Measurements from ENCODE around the gene VPS37C.

VPS37C gene

GRCh38 chr11:61133145-61133544 lies 28.1 kb downstream of the VPS37C start:
- H3K4me3 ChIP-seq (ENCODE audit: control insufficient read depth, low read depth, low read length) = no peak overlapping the region
- TF ChIP-seq, protein P1, sequence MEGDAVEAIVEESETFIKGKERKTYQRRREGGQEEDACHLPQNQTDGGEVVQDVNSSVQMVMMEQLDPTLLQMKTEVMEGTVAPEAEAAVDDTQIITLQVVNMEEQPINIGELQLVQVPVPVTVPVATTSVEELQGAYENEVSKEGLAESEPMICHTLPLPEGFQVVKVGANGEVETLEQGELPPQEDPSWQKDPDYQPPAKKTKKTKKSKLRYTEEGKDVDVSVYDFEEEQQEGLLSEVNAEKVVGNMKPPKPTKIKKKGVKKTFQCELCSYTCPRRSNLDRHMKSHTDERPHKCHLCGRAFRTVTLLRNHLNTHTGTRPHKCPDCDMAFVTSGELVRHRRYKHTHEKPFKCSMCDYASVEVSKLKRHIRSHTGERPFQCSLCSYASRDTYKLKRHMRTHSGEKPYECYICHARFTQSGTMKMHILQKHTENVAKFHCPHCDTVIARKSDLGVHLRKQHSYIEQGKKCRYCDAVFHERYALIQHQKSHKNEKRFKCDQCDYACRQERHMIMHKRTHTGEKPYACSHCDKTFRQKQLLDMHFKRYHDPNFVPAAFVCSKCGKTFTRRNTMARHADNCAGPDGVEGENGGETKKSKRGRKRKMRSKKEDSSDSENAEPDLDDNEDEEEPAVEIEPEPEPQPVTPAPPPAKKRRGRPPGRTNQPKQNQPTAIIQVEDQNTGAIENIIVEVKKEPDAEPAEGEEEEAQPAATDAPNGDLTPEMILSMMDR (IDR thresholded peaks at IDR 0.05; ENCODE audit: control insufficient read depth, insufficient read depth, low read depth, low read length, missing control alignments) = no peak
- DNase-seq (ENCODE audit: low read depth) = no peak

DNA sequence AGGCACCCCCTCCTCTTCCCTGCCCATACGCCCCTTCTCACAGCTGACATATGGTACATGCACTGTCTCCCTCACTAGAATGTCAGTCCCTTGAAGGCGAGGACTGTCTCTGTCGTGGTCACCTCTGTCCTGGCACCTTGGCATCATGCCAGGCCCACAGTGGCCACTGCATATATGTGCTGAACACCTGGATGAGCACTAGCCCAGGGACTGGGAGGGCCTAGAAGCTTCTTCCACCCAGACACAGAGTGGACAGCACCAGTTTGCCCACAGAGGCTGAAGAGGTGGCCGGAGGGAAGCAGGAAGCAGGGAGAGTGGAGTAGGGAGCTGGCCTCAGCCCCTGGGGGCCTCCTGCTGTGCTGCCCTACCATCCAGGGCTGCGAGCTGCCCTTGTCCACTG lies 28.6 kb downstream of the VPS37C start:
- DNase-seq (ENCODE audit: low read depth) = no peak
- TF ChIP-seq, protein P1 (IDR thresholded peaks at IDR 0.05; ENCODE audit: control insufficient read depth, insufficient read depth, low read depth, low read length, missing control alignments) = no peak
- no peak overlapping the region for H3K4me3 ChIP-seq (ENCODE audit: control insufficient read depth, low read depth, low read length)

GRCh38 chr11:61131998-61132555 lies 29.1 kb downstream of the VPS37C start:
- no peak overlapping the region for H3K4me3 ChIP-seq (ENCODE audit: control insufficient read depth, low read depth, low read length)
- TF ChIP-seq, protein P1 (IDR thresholded peaks at IDR 0.05; ENCODE audit: control insufficient read depth, insufficient read depth, low read depth, low read length, missing control alignments) = no peak
- no peak for DNase-seq (ENCODE audit: low read depth)

DNA sequence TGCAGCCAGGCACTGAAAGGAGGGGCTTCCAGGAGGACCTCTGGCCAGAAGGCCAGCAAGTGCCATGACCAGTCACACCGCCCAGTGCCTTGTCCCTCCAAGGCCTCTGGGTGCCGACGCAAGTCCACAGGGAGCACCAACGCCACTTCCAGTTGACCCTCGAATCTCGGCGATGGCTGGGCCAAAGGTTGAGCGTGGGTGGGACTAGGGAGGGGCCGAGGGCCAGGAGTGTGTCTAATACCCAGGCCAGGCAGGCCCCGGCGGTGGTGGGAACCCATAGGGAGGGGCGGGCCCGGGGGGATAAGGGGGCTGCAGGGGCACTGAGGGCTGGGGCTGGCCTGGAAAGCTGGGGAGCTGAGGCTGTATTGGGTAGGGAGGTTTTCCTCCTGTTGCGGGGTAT lies 29.6 kb downstream of the VPS37C start:
- TF ChIP-seq, protein P1 (IDR thresholded peaks at IDR 0.05; ENCODE audit: control insufficient read depth, insufficient read depth, low read depth, low read length, missing control alignments) = no peak

GRCh38 chr11:61131186-61131585 lies 30.0 kb downstream of the VPS37C start:
- no peak for DNase-seq (ENCODE audit: low read depth)
- no peak overlapping the region for H3K4me3 ChIP-seq (ENCODE audit: control insufficient read depth, low read depth, low read length)
- TF ChIP-seq, protein P1 (IDR thresholded peaks at IDR 0.05; ENCODE audit: control insufficient read depth, insufficient read depth, low read depth, low read length, missing control alignments) = no peak

More for the DNA sequence above, 29.6 kb downstream of the VPS37C start:
- no peak overlapping the region for H3K4me3 ChIP-seq (ENCODE audit: control insufficient read depth, low read depth, low read length)
- DNase-seq (ENCODE audit: low read depth) = no peak

DNA sequence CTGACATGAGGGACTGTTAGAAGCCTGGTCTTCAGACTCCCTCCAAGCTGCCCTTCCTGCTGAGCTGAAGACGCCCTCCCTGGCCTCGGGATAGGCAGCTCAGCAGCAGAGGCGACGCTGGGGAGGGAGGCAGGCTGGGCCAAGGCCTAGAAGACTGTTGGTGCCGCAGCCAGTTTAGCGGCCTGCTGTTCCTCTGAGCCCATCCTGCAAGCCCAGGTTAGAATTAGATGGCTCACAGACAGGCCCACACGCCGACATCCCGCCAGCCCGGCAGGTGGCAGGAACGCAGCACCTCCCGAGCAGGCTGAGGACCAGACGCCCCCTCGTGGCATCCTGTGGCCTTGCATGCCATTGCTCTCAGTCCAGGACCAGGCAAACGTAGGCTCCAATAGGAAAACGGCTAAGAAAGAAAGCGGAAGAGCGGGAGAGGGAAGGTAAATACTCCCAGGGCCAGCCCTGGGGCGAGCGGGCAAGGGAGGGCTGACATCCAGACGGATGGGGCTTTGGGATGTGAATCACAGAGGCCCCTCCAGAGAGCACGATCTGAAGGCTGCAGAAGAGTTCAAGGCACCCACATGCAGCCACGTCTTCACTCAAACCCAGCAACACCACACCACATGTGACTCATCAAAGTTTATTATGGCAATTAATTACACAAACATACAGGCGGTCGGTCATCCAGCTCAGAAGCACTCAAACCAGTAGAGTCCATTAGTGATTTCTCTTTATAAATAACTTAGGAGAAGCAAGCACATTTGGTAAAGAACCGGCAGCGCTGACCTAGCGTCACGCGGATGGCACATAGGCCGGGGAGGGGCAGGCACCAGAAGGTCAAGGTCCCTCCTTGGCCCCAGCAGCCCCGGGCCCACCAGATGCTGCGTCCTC lies 31.3 kb downstream of the VPS37C start:
- DNase-seq (ENCODE audit: low read depth) = peak; percentile 66
- H3K4me3 ChIP-seq (ENCODE audit: control insufficient read depth, low read depth, low read length) = no peak overlapping the region; the same call in 1 of the 2 replicates
- TF ChIP-seq, protein P1 (IDR thresholded peaks at IDR 0.05; ENCODE audit: control insufficient read depth, insufficient read depth, low read depth, low read length, missing control alignments) = peak; percentile 100

Measured in AG09309 (cell line).